NCI-H128 (cell line): ENCODE measurements around the gene FBXW10.
"Not testable (repeated sequence)": the region's sequence is repeated elsewhere in the genome, so short reads cannot be mapped to it uniquely, and the experiment has no call there.

ENCODE experiments used
- DNase-seq: peaks from one replicate; lab custom pipeline; 2025; ENCODE audit not compliant: unreplicated experiment; lab: John Stamatoyannopoulos, UW

FBXW10 gene, protein sequence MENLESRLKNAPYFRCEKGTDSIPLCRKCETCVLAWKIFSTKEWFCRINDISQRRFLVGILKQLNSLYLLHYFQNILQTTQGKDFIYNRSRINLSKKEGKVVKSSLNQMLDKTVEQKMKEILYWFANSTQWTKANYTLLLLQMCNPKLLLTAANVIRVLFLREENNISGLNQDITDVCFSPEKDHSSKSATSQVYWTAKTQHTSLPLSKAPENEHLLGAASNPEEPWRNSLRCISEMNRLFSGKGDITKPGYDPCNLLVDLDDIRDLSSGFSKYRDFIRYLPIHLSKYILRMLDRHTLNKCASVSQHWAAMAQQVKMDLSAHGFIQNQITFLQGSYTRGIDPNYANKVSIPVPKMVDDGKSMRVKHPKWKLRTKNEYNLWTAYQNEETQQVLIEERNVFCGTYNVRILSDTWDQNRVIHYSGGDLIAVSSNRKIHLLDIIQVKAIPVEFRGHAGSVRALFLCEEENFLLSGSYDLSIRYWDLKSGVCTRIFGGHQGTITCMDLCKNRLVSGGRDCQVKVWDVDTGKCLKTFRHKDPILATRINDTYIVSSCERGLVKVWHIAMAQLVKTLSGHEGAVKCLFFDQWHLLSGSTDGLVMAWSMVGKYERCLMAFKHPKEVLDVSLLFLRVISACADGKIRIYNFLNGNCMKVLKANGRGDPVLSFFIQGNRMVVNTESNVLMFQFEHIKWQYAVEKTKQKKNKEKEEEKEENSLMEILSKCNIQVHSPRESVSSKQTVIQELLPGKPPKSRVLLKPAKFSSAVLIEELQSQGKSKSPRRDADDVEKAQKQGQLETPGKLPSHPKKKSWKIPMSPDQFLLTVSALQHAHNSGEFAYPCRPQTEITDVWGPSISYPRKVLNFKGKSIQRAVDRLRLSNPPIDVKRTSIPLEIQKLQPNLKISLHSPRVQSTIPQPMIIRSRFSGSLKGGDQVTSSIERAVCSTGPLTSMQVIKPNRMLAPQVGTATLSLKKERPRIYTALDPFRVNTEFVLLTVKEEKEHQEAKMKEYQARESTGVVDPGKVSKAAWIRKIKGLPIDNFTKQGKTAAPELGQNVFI

DNA sequence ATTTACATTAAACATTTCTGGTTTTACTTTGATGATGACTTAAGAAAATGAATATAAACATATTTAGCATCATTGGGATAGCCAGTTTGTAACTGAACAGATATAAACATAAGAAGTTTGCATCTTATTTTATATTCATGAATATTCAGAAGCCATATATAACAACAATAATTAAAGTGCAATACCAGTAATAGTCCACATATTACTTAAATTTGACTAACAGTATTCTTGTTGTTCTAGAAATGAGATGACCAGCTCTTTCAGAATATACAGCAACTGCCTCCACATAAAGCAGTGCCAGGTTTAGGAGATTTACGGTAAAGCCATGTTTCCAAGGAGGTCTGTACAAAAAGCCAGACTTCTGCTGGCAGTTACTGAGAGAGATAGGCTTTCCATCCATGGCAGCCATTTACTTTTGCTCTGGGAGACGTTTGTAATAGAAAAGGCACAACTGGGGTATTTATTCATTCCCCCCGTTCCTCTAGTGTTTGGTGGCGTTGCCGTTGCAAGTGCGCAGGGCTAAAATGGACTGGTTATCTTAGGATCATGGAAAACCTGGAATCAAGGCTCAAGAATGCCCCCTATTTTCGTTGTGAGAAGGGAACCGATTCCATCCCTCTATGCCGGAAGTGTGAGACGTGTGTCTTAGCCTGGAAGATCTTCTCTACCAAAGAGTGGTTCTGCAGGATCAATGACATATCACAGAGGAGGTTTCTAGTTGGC is at the start of gene FBXW10:
FBXW10 (plus strand) TSS at position 356 of the 723 bp plus-strand sequence; CDS start at position 547, 191 bp downstream.
- DNase-seq: not testable (repeated sequence)

DNA sequence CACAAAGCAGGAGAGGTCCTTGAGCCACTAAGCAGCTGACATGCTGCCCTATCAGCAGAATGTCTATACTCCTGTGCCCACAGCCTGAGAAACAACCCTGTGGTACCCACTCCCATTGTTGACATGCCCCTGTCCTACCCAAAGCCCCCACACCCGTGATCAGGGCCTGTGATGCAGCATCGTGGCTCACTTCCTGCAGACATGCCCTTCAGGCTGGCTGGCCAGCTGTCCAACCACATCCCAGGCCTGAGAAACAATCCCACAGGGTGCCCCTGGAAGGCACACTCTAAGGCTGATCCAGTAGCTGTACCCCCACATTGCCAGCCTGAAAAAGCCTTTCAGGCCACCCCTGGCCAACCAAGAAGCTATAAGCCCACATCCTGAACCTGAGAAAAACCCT is 48.7 kb upstream of the FBXW10 start:
- not testable (repeated sequence) for DNase-seq

DNA sequence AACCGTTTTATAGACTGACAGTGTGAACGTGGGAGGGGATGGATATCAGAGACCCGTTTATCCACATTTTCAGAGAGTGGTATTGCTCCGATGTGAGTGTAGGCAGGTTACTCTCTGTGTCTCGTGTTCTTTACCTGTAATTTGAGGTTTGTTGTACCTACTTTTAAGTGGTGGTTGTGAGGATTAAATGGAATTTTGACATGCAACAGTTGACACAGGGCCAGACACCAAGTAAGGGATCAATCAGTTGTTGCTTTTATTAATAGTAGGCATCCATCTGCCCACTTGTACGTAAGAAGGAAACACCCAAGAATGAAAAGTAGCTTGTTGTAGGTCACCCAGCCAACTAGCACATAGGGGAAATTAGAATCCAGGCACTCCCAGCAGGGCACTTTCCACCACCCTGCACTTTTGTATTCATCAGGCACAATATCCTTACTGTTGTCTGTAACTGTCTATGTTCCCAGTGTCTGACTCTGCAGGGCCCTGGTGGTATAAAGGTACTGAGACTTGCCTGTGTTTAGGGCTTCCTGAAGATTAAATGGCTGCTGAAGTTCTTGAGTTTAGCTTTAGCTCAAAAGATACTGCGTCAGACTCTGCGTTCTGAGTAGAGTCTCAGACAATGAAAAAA is 45.3 kb upstream of the FBXW10 start:
- not testable (repeated sequence) for DNase-seq

DNA sequence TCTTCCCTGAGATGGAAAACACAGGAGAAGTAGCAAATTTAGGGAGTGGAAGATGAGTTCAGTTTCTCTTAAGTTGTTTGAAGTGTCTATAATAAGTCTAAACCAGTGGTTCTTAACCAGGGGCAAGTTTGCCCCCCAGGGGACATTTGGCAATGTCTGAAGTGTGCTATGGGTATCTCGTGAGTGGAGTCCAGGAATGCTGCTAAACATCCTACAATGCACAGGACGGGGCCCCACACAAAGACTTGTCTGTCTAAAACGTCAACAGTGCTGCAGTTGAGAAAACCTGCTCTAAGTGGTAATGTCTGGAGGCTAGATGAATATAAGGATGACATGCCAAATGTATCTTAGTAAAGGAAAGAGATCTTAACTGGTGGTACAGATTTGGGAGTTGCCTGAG is 37.9 kb upstream of the FBXW10 start:
- DNase-seq: not testable (repeated sequence)

DNA sequence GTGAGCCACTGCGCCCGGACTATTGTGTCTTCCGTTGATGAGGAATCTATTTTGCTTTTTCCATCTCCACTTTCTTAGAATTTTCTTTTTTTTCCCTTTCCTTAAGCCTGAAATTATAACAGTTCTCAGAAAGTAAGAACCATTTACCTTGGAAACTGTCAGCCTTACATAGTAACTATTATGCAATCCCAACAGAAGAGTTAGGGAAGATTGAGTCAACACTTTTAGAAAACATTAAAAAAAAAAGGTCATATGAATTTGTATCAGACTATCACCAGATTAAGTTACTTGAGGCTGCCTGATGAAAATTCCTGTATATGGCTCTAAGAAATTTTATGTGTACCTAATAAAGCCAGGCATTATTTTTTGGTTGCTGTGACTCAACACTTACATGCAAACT is 35.6 kb upstream of the FBXW10 start:
- DNase-seq: not testable (repeated sequence)

DNA sequence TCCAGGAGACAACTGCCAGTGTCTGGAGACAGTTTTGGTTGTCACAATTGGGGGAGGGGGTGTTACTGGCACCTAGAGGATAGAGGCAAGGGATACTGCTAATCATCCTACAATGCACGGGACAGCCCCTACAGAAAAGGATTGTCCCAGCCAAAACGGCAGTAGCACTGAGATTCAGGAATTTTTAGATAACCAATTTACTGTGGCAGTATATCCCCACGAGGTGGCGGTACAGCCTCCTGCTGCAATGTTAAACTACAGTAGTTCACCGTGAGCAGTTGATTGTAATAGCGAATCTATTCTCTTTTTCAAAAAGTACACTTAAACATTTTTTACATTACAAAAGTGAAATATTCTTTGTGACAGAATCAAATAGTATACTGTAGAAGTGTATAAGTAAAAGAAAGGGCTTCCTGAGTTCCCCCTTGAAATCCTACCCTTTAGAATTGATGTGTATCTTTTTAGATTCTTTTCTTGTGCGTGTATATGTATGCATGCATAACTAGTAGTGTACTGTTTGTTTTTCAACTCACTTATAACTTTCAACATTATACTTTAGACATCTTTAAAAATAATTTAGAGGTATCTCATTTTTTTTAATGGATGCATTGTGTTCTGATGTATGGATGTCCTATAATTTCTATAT is 31.4 kb upstream of the FBXW10 start:
- peak; percentile 1 for DNase-seq

DNA sequence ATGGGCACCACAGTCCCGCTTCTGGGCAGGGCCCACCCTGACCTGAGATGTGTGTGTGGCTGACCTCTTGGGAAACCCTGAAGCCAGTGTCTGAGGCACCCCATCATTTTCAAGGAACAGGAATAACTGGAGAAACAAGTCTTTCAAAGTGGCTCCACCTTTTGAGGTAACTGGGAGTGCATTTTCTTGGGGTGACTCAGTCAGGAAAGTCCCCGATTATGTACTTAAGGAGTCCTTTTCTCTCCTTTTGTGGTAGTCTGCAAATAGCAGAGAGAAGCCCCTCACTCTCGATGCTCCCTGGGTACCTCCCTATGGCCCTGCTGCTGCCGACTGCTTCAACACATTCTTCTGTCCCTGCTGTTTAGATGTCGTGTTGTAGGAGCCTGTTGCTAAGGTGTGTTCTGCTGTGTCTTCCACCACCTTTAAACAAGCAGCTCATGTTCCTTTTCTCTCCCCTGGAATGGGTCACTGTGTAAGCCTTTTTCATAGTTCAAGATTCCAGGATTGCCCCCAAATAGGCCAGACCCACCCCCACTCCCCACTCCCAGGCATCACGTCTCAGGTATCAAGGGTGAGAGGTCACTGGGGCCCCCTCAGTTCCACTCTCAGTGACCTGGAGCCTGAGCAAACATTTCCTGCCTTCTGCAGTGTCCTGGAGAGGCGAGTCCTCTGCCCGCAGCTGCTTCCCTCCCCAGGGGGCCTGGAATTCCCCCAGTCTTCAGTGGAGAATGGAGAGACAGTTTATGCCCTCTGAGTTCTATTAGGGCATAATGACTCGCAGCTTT is 25.0 kb upstream of the FBXW10 start:
- DNase-seq: not testable (repeated sequence)

DNA sequence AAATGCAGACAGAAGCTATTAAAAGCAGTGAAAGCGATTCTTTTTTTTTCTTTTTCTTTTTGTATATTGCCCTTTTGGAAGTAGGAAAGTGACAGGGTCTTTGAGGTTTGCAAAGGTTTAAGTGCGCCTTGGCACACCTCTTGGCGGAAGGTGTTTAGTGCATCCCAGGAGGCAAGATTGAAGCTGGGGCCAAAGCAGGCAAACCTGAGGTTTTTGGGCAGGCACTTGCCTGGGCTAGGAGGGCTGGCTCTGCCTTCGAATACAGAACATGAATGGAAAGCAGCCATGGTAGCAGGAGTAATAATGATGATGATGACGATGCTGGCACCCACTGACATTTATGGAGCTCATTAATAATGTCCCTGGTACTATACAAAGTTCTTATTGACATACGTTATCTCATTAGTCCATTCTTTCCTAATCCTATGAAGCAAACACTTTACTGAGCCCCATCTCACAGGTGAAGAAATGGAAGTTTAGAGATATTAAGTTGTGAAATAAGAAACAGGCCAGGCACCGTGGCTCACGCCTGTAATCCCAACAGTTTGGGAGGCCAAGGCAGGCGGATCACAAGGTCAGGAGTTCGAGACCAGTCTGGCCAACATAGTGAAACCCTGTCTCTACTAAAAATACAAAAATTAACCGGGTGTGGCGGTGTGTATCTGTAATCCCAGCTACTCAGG is 24.3 kb upstream of the FBXW10 start:
- DNase-seq: not testable (repeated sequence)

DNA sequence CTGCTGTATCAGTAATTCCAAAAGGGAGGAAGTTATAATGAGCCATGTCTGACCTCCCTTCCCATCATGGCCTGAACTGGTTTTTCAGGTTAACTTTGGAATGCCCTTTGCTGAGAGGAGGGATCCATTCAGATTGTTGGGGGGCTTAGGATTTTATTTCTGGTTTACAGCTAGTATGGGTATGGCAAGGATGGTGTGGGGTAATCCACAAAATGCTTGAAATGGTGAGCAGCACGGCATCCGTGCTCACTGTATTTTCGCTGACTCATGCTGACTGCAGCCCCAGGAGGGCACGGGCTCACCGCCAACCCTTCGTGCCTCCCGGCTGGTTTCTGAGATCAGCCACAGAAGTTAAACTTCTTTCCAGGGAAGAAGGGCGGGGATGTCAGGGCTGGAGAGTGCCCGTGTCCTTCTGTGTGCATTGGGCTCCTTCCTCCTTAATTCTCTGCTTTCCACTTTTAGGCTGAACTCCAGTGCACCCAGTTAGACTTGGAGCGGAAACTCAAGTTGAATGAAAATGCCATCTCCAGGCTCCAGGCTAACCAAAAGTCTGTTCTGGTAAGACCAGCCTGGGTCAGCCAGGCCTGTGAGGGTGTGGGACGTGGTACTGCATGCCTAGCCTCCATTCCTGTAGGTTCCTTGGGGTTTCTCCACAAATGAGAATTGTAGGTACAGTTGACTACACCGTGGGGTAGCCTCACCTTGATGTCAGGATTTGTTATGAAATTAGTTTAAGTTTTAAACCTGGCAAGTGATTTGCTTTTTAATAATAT is 21.9 kb upstream of the FBXW10 start:
- not testable (repeated sequence) for DNase-seq

DNA sequence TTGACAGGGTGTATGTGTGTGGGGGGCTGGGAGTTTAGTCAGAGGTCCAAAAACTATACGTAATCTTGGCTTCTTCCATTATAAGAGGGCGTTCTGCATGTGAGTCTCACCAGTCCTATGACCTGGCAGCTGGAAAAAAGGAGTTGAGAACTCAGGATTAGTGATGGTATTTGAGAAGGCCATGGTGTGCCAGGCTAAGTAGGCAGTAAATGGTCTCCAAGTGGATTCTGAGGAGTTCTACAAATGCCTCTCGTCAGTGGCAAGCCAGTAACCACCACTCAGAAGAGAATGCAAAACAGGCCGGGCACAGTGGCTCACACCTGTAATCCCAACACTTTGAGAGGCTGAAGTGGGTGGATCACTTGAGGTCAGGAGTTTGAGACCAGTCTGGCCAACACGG is 21.2 kb upstream of the FBXW10 start:
- not testable (repeated sequence) for DNase-seq

DNA sequence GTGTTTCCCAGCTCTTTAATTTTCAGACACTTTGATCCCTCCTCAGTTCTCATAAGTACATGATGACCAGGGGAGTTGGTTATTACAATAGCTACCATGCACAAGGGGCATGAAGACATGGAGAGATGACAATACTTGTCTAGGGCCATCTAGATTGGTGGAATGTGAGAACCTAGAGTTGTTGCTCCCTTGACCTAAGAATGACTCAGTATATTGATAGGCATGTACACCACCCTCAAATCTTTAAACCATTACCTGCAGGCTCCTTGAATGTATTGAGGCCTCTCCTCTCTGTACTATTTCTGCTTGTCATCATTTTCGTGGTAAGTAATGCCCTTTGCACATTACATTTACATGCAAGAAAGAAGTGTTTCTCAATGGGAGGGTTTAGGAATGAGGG is 20.3 kb upstream of the FBXW10 start:
- not testable (repeated sequence) for DNase-seq

DNA sequence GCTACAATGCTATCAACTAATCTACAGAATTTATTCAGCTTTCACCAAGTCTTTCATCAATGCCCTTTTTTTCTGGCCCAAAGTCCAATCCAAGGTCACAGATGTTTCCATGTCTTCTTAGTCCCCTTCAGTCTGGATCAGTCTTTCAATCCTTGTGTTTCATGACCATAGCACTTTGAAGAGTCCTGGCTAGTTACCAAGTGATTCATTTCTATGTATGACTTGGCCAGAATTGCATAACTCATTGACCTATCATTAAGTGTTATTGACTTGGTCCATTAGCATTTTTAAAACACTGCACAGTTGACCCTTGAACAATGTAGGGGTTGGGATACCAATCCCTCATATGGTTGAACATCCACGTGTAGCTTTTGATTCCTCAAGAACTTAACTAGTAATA is 11.4 kb upstream of the FBXW10 start:
- DNase-seq: not testable (repeated sequence)

DNA sequence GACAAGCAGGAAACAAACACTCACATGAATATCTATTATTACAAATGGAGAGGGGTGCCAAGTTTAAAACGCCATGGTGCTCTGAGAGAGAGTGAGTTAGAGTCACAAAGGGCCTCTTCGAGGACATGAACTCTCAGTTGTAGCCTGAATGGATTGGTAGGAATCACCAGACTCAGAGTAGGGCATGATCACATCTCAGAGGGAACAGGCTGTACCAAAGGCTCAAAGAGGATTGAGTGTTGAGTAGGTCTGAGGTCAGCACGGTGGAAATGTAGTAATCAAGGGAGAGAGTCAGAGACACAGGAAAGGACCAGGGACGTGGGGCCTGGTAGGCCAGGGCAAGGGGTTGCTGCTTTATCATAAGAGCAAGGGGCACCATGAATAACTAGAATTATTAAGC is 10.5 kb upstream of the FBXW10 start:
- not testable (repeated sequence) for DNase-seq

DNA sequence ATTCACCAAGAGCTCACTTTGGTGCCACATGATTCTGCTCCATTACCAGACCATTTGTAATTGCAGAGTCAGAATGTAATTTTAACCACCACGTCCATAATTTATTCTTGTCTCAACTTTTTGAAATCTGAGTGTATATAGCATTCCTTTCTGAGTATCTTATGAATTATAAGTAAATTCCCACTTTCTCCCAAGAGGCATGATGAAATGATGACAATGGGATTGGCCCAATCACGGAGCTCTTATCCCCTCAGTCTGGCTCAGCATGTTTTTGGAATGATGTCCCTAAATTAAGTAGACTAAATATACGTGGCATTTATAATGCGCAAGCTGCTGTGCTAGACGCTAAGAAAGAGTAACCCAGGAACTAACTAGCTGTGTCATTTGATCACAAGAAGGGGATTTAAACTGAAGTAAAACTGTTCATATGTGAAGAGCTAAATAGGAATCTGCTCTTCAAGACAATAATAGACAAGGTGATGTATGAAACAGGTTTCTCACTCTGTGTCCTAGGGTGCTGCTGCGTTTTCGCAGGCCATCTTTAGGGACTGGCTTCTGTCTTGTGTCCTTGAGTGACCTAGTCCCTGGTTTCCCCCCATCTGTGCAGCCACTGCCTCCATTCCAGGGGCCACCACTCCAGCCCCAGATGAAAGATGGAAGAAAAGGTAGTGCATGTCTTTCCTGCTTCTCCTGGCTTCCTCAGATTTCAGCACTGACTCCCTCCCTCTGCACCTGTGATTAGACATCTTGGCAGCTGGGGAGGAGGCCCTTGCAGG is 4.0 kb upstream of the FBXW10 start:
- DNase-seq: not testable (repeated sequence)

DNA sequence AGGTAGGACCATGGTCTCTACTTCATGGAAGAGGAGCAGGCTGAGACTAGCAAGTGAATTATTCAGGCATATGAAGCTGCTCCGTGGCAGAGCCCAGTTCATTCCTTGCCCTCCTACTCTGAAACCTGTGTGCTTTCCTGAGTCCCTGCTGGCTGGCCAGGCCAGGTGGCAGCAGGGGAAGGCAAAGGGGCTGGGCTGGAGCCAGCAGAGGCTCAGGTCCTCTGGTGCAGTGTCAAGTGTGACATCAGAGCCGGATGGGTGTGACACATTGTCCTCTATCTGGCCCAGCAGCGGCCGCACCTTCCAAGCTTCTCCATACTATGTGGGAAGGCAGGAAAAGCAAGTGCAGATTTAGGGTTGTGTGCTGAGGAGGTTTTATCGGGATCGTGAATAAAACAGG is 2.6 kb upstream of the FBXW10 start:
- not testable (repeated sequence) for DNase-seq

DNA sequence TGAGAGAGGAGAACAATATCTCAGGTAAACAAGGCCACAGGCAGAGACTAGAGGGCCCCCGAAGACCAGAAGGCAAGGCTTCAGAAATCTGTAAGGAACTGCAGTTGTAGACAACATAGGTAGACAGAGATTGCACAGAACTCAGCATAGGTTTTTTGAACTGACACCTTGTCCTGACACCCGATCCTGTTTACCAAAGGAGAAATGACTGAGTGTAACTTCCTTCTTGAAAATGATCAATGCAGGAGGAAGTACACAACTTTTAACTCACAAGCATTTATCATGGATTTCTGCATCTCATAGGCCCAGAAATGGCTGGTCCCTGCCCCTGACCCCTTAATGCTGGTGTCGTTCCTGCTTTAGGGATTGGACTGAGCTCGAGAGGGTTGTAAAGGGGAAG is 872 bp downstream of the FBXW10 start:
- not testable (repeated sequence) for DNase-seq

DNA sequence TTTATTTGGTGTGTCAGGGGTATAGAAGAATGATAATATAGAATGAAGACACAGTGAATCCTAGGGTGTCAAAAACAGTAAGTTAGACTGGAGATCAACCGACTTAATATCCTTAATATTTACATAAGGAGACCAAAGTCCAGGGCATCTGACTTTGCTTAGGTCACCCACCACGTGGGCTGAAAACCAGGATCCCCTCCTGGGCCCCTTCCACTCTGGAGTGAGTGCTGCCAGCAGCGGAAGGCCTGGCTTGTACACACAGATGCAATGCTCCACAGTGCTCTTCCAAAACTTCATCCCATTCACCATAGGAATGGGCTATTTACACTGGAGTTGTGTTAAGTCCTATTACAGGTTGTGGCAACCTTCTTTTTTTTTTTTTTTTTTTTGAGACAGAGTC is 2.7 kb downstream of the FBXW10 start:
- not testable (repeated sequence) for DNase-seq
